ENCODE data around the gene LYPLAL1. TPM values are rescaled to one million over a fixed set of nuclear protein-coding genes. Genes with fewer than 3 reads are reported as not detected.

The LYPLAL1 gene
- total and polyA plus RNA-seq, 9 of the 15 experiments (the other 6 are each of a cell fraction or from before 2014, with no cell fraction given), result 14.9 to 179 (median 46.3) TPM

DNA sequence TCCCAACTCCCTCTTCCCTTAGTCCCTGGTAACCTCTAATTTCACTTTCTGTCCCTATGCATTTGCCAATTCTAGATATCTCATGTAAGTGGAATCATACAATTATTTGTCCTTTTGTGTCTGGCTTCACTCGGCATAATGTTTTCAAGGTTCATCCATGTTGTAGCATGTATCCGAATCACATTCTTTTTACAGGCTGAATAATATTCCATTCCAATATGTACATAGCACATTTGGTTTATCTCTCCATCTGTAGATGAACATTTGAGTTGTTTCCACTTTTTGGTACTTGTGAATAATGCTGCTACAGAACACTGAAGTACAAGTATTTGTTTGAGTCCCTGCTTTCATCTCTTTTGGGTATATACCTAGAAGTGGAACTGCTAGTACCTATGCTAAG, 857 bp upstream of the LYPLAL1 start (continued):
- TF ChIP-seq, protein P1, sequence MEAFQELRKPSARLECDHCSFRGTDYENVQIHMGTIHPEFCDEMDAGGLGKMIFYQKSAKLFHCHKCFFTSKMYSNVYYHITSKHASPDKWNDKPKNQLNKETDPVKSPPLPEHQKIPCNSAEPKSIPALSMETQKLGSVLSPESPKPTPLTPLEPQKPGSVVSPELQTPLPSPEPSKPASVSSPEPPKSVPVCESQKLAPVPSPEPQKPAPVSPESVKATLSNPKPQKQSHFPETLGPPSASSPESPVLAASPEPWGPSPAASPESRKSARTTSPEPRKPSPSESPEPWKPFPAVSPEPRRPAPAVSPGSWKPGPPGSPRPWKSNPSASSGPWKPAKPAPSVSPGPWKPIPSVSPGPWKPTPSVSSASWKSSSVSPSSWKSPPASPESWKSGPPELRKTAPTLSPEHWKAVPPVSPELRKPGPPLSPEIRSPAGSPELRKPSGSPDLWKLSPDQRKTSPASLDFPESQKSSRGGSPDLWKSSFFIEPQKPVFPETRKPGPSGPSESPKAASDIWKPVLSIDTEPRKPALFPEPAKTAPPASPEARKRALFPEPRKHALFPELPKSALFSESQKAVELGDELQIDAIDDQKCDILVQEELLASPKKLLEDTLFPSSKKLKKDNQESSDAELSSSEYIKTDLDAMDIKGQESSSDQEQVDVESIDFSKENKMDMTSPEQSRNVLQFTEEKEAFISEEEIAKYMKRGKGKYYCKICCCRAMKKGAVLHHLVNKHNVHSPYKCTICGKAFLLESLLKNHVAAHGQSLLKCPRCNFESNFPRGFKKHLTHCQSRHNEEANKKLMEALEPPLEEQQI (IDR thresholded peaks at IDR 0.05), result peak; percentile 62
- TF ChIP-seq, protein P2, sequence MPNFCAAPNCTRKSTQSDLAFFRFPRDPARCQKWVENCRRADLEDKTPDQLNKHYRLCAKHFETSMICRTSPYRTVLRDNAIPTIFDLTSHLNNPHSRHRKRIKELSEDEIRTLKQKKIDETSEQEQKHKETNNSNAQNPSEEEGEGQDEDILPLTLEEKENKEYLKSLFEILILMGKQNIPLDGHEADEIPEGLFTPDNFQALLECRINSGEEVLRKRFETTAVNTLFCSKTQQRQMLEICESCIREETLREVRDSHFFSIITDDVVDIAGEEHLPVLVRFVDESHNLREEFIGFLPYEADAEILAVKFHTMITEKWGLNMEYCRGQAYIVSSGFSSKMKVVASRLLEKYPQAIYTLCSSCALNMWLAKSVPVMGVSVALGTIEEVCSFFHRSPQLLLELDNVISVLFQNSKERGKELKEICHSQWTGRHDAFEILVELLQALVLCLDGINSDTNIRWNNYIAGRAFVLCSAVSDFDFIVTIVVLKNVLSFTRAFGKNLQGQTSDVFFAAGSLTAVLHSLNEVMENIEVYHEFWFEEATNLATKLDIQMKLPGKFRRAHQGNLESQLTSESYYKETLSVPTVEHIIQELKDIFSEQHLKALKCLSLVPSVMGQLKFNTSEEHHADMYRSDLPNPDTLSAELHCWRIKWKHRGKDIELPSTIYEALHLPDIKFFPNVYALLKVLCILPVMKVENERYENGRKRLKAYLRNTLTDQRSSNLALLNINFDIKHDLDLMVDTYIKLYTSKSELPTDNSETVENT (CRISPR knock-in tag; IDR thresholded peaks at IDR 0.05), result no peak
- TF ChIP-seq ETV1 (tag; conservative IDR thresholded peaks at IDR 0.05; ENCODE audit: low read depth), result no peak
- TF ChIP-seq TAF9B (IDR thresholded peaks at IDR 0.05; ENCODE audit: partially characterized antibody), result no peak
- no peak for TF ChIP-seq L3MBTL2 (IDR thresholded peaks at IDR 0.05)
- TF ChIP-seq XRCC3 (IDR thresholded peaks at IDR 0.05), result peak; percentile 39; the same call in 1 of the 2 replicates
- TF ChIP-seq IFI16 (CRISPR knock-in tag; IDR thresholded peaks at IDR 0.05), result no peak
- 0 out of 4 replicates have a peak, but pooled peaks of 1 of the 2 experiments have one; percentile 25 for TF ChIP-seq ARNT (IDR thresholded peaks at IDR 0.05)
- TF ChIP-seq SUPT5H (IDR thresholded peaks at IDR 0.05), result no peak
- TF ChIP-seq ZBTB17 (CRISPR knock-in tag; IDR thresholded peaks at IDR 0.05), result no peak
- TF ChIP-seq GABPA (tag; conservative IDR thresholded peaks at IDR 0.05; ENCODE audit: low read depth), result no peak
- TF ChIP-seq NCOA6 (IDR thresholded peaks at IDR 0.05), result 0 out of 2 replicates have a peak, but pooled peaks have one; percentile 24
- peak in 1 of 2 experiments; percentile 52; a peak in 2 of 4 replicates for TF ChIP-seq FOXA3 (CRISPR knock-in tag; conservative IDR thresholded peaks at IDR 0.05 in 1 of 2, IDR thresholded peaks at IDR 0.05 in 1 of 2)
- TF ChIP-seq BCOR (IDR thresholded peaks at IDR 0.05), result peak; percentile 86
- TF ChIP-seq ATF7 (IDR thresholded peaks at IDR 0.05), result no peak
- TF ChIP-seq, protein P3, sequence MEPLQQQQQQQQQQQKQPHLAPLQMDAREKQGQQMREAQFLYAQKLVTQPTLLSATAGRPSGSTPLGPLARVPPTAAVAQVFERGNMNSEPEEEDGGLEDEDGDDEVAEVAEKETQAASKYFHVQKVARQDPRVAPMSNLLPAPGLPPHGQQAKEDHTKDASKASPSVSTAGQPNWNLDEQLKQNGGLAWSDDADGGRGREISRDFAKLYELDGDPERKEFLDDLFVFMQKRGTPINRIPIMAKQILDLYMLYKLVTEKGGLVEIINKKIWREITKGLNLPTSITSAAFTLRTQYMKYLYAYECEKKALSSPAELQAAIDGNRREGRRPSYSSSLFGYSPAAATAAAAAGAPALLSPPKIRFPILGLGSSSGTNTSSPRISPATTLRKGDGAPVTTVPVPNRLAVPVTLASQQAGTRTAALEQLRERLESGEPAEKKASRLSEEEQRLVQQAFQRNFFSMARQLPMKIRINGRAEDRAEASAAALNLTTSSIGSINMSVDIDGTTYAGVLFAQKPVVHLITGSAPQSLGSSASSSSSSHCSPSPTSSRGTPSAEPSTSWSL (CRISPR knock-in tag; IDR thresholded peaks at IDR 0.05; ENCODE audit: borderline replicate concordance), result no peak
- TF ChIP-seq HDAC1 (IDR thresholded peaks at IDR 0.05), result 0 out of 4 replicates have a peak, but pooled peaks of 1 of the 2 experiments have one; percentile 11
- no peak for TF ChIP-seq NFIX (CRISPR knock-in tag; IDR thresholded peaks at IDR 0.05; ENCODE audit: low read depth)
- TF ChIP-seq ZNF146 (CRISPR knock-in tag; IDR thresholded peaks at IDR 0.05; ENCODE audit: unreplicated experiment), result peak; percentile 87
